K562 (cell line): ENCODE data around the gene INPP5D. TPM values are rescaled to one million over a fixed set of nuclear protein-coding genes. Genes with fewer than 3 reads are reported as not detected.

Experiments
- HMG20A ChIP-seq: fragments of 450-650 bp; formaldehyde crosslinking; conservative IDR thresholded peaks from 2 replicates; pipeline ENCODE4 v1.4.0; 2020; ENCODE audit warnings: mild to moderate bottlenecking, mixed read lengths
- NR2C1 ChIP-seq, 2 experiments: fragments of 450-650 bp; IDR thresholded peaks; 2 replicates each; pipeline ENCODE4 v1.6.1; 2017; ENCODE audit warnings: mild to moderate bottlenecking in 2 of 2, antibody characterized with exemption in 1 of 2, inconsistent platforms in 1 of 2, missing compliant biosample characterization in 1 of 2, missing genetic modification characterization in 1 of 2
- STAT6 ChIP-seq: sonication (generic); formaldehyde crosslinking; IDR thresholded peaks from 2 replicates; pipeline ENCODE4 v1.8.1; 2023; ENCODE audit warnings: mild to moderate bottlenecking, missing genetic modification reagents
- polyA plus RNA-seq, 8 experiments: library from polyadenylated mRNA; depleted of rRNA in 4 of 8; stranded (reverse) in 5 of 8; unstranded in 3 of 8; fragments of >200 nt; fragmentation: Nextera tagmentation in 2 of 8; fragmentation: Illumina TruSeq in 1 of 8; extraction: Ambion mirVana in 2 of 8; extraction: Trizol in 1 of 8; gene quantifications; 2 replicates each; pipeline versions ENCODE4 v1.2.1 to v1.2.3, GENCODE V29; 2011 to 2014; ENCODE audit warnings: inconsistent platforms in 1 of 8, missing spikeins in 1 of 8
- small RNA-seq: library from RNA; depleted of rRNA; stranded (forward); fragments of <200 nt; gene quantifications from one replicate; pipeline ENCODE3, GENCODE V24; 2014
- total RNA-seq, 7 experiments: library from RNA; depleted of rRNA in 6 of 7; stranded (reverse); fragments of >200 nt in 6 of 7; fragmentation: Illumina TruSeq in 2 of 7; extraction: Trizol in 2 of 7; gene quantifications; 2 replicates each; pipeline versions ENCODE4 v1.2.1 to v1.2.3, GENCODE V29; 2011 to 2021; ENCODE audit warnings: low replicate concordance in 1 of 7

Gene INPP5D
- total and polyA plus RNA-seq, 9 of the 15 experiments (the other 6 are each of a cell fraction or from before 2014, with no cell fraction given) = 0.55 to 6.2 (median 2.2) TPM

DNA sequence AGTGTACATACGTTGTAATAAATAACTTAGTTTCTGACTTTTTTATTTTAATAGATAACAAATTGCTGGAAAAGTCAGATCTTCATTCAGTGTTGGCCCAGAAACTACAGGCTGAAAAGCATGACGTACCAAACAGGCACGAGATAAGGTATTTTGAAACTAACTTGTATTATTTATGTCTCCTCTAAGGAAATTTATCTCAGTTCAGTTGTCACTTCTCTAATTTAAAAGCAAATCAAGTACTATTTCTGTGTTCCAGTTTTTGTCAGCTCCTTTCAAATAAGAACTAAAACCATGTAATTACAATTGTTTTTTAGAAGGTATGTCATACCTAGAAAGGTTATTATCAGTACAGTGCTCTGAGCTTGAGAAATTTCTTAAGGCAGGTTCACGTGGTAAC is 195.9 kb downstream of the INPP5D start (continued):
- no peak for TF ChIP-seq STAT6
- TF ChIP-seq NR2C1 (IDR thresholded peaks at IDR 0.05) = no peak
- TF ChIP-seq NR2C1 (tag; IDR thresholded peaks at IDR 0.05) = no peak
- no peak for TF ChIP-seq HMG20A
- TF ChIP-seq, all 486 proteins: peak for 0

Small RNAs within 50 kb of the gene (small RNA-seq; reads per million reads assigned to genes)
- gene RN7SL32P = not detected

Other genes starting within 250 kb of the INPP5D start
- 0.23 and 2.0 TPM in 2 replicates for gene SNORC, start 190.1 kb upstream of the INPP5D start, total RNA-seq (2014; rRNA removed)
- gene SNORC, start 190.1 kb upstream of the INPP5D start, total RNA-seq (2014; rRNA removed; fragmentation: Illumina TruSeq; extraction: Trizol) = 0.16 and 0.36 TPM in 2 replicates
- gene SNORC, start 190.1 kb upstream of the INPP5D start, total RNA-seq (2015; rRNA removed; fragmentation: Illumina TruSeq; extraction: Trizol) = 0.41 and 0.72 TPM in 2 replicates
- gene SNORC, start 190.1 kb upstream of the INPP5D start, total RNA-seq (2021) = 0.80 and 1.7 TPM in 2 replicates
- 0.14 and 0.32 TPM in 2 replicates for gene SNORC, start 190.1 kb upstream of the INPP5D start, polyA plus RNA-seq (2011; rRNA removed)
- gene SNORC, start 190.1 kb upstream of the INPP5D start, polyA plus RNA-seq (2014; fragmentation: Illumina TruSeq; extraction: Trizol) = 0.25 and 1.1 TPM in 2 replicates
- gene SNORC, start 190.1 kb upstream of the INPP5D start, polyA plus RNA-seq (2014; fragmentation: Nextera tagmentation; extraction: Ambion mirVana) = not detected
- gene SNORC, start 190.1 kb upstream of the INPP5D start, polyA plus RNA-seq (2014; rRNA removed) = 0.42 and 2.5 TPM in 2 replicates
- gene NGEF, start 47.1 kb upstream of the INPP5D start, total RNA-seq (2014; rRNA removed) = not detected in 2 replicates
- not detected in 2 replicates for gene NGEF, start 47.1 kb upstream of the INPP5D start, total RNA-seq (2014; rRNA removed; fragmentation: Illumina TruSeq; extraction: Trizol)
- gene NGEF, start 47.1 kb upstream of the INPP5D start, total RNA-seq (2015; rRNA removed; fragmentation: Illumina TruSeq; extraction: Trizol) = not detected in 2 replicates
- gene NGEF, start 47.1 kb upstream of the INPP5D start, total RNA-seq (2021) = 0.09 and 0.11 TPM in 2 replicates
- gene NGEF, start 47.1 kb upstream of the INPP5D start, polyA plus RNA-seq (2011; rRNA removed) = 0.12 and 0.17 TPM in 2 replicates
- gene NGEF, start 47.1 kb upstream of the INPP5D start, polyA plus RNA-seq (2014; fragmentation: Illumina TruSeq; extraction: Trizol) = 0.07 TPM in 1 of 2 replicates, not detected in the other
- gene NGEF, start 47.1 kb upstream of the INPP5D start, polyA plus RNA-seq (2014; fragmentation: Nextera tagmentation; extraction: Ambion mirVana) = not detected
- 0.08 TPM in 1 of 2 replicates, not detected in the other for gene NGEF, start 47.1 kb upstream of the INPP5D start, polyA plus RNA-seq (2014; rRNA removed)
- gene NEU2, start 27.7 kb upstream of the INPP5D start, total RNA-seq (2014; rRNA removed) = not detected in 2 replicates
- not detected in 2 replicates for gene NEU2, start 27.7 kb upstream of the INPP5D start, total RNA-seq (2014; rRNA removed; fragmentation: Illumina TruSeq; extraction: Trizol)
- gene NEU2, start 27.7 kb upstream of the INPP5D start, total RNA-seq (2015; rRNA removed; fragmentation: Illumina TruSeq; extraction: Trizol) = not detected in 2 replicates
- not detected in 2 replicates for gene NEU2, start 27.7 kb upstream of the INPP5D start, total RNA-seq (2021)
- gene NEU2, start 27.7 kb upstream of the INPP5D start, polyA plus RNA-seq (2011; rRNA removed) = not detected in 2 replicates
- not detected in 2 replicates for gene NEU2, start 27.7 kb upstream of the INPP5D start, polyA plus RNA-seq (2014; fragmentation: Illumina TruSeq; extraction: Trizol)
- gene NEU2, start 27.7 kb upstream of the INPP5D start, polyA plus RNA-seq (2014; fragmentation: Nextera tagmentation; extraction: Ambion mirVana) = not detected
- gene NEU2, start 27.7 kb upstream of the INPP5D start, polyA plus RNA-seq (2014; rRNA removed) = not detected in 2 replicates
- gene ATG16L1, start 191.3 kb downstream of the INPP5D start, total RNA-seq (2014; rRNA removed) = 21.2 and 26.9 TPM in 2 replicates
- 15.3 and 16.4 TPM in 2 replicates for gene ATG16L1, start 191.3 kb downstream of the INPP5D start, total RNA-seq (2014; rRNA removed; fragmentation: Illumina TruSeq; extraction: Trizol)
- 17.2 and 18.8 TPM in 2 replicates for gene ATG16L1, start 191.3 kb downstream of the INPP5D start, total RNA-seq (2015; rRNA removed; fragmentation: Illumina TruSeq; extraction: Trizol)
- 18.8 and 21.1 TPM in 2 replicates for gene ATG16L1, start 191.3 kb downstream of the INPP5D start, total RNA-seq (2021)
- 20.7 and 21.2 TPM in 2 replicates for gene ATG16L1, start 191.3 kb downstream of the INPP5D start, polyA plus RNA-seq (2011; rRNA removed)
- 11.6 and 13.0 TPM in 2 replicates for gene ATG16L1, start 191.3 kb downstream of the INPP5D start, polyA plus RNA-seq (2014; fragmentation: Illumina TruSeq; extraction: Trizol)
- gene ATG16L1, start 191.3 kb downstream of the INPP5D start, polyA plus RNA-seq (2014; fragmentation: Nextera tagmentation; extraction: Ambion mirVana) = 1 to 10 TPM; 6.4 to 7.0 TPM
- 17.2 and 21.3 TPM in 2 replicates for gene ATG16L1, start 191.3 kb downstream of the INPP5D start, polyA plus RNA-seq (2014; rRNA removed)
- not detected in 2 replicates for gene SAG, start 247.5 kb downstream of the INPP5D start, total RNA-seq (2014; rRNA removed)
- gene SAG, start 247.5 kb downstream of the INPP5D start, total RNA-seq (2014; rRNA removed; fragmentation: Illumina TruSeq; extraction: Trizol) = not detected in 2 replicates
- 0.04 TPM in 1 of 2 replicates, not detected in the other for gene SAG, start 247.5 kb downstream of the INPP5D start, total RNA-seq (2015; rRNA removed; fragmentation: Illumina TruSeq; extraction: Trizol)
- gene SAG, start 247.5 kb downstream of the INPP5D start, total RNA-seq (2021) = 0.64 TPM in 1 of 2 replicates, not detected in the other
- gene SAG, start 247.5 kb downstream of the INPP5D start, polyA plus RNA-seq (2011; rRNA removed) = not detected in 2 replicates
- not detected in 2 replicates for gene SAG, start 247.5 kb downstream of the INPP5D start, polyA plus RNA-seq (2014; fragmentation: Illumina TruSeq; extraction: Trizol)
- gene SAG, start 247.5 kb downstream of the INPP5D start, polyA plus RNA-seq (2014; fragmentation: Nextera tagmentation; extraction: Ambion mirVana) = under 1 TPM; 0.06 to 0.56 TPM
- gene SAG, start 247.5 kb downstream of the INPP5D start, polyA plus RNA-seq (2014; rRNA removed) = not detected in 2 replicates